HG03520 (cell line): ENCODE results near the gene NKAIN1.
"Not testable (repeated sequence)": the region's sequence is repeated elsewhere in the genome, so short reads cannot be mapped to it uniquely, and the experiment has no call there.

ENCODE experiments used
- ATAC-seq: cut with Tn5 transposase; IDR thresholded peaks from one replicate; pipeline ENCODE4 v1.9.1; 2021; ENCODE audit warnings: mild to moderate bottlenecking, moderate library complexity; ENCODE audit not compliant: unreplicated experiment

NKAIN1 gene

GRCh38 chr1:31155216-31155806 lies 84.4 kb downstream of the NKAIN1 start:
- peak; percentile 55 for ATAC-seq

- ATAC-seq, result peak; percentile 22
Observed at GRCh38 chr1:31154632-31155215, 85.0 kb downstream of the NKAIN1 start.

GRCh38 chr1:31154000-31154631 lies 85.6 kb downstream of the NKAIN1 start:
- no peak for ATAC-seq

DNA sequence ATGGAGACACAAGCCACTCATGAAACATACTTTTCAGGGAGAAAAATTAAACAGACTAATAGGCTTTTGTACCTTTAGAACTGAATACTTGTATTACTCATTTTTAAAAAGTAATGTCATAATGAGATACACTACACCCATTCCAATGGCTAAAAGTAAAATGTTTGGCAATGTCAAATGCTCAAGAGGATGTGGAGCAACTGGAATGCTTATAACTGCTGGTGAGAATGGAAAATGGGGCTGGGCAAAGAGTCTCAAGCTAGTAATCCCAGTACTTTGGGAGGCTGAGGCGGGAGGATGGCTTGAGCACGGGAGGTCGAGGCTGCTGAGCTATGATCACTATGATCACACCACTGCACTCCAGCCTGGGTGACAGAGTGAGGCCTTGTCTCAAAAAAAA lies 86.3 kb downstream of the NKAIN1 start:
- no peak for ATAC-seq

GRCh38 chr1:31152181-31152795 lies 87.4 kb downstream of the NKAIN1 start:
- no peak for ATAC-seq

GRCh38 chr1:31151402-31151801 lies 88.3 kb downstream of the NKAIN1 start:
- ATAC-seq, result no peak

- ATAC-seq, result no peak
Observed at GRCh38 chr1:31148409-31148808, 91.3 kb downstream of the NKAIN1 start.

- ATAC-seq, result no peak
Observed at GRCh38 chr1:31145648-31146047, 94.0 kb downstream of the NKAIN1 start.

DNA sequence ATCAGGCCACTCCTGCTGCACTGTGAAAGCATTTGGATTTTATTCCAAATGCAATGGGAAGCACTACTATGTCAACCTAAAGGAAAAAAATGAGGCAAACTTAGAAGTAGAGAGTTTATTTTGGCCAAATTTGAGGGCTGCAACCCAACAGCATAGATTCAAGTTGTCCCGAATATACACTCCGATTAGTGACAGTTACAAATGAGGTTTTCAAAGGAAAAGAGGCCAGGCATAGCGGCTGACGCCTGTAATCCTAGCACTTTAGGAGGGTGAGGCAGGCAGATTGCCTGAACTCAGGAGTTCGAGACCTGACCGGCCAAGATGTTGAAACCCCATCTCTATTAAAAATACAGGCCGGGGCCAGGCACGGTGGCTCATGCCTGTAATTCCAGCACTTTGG lies 95.2 kb downstream of the NKAIN1 start:
- ATAC-seq, result no peak

GRCh38 chr1:31143455-31143854 lies 96.2 kb downstream of the NKAIN1 start:
- no peak for ATAC-seq

DNA sequence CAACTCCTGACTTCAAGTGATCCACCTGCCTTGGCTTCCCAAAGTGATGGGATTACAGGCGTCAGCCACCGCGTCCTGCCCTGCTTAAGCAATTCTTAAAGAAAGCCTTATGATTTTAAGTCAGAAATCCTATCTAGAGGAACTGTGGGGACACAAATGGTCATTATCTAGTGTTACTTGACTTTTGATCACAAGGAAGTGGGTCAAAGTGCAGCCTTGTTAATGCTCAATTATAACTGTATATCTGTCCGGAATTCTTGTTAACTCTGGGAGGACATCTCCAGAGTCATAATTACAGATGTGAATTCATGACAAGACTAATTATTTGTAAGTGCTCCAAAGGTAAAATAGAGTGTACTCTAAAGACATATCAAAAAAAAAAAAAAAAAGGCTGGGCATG lies 97.3 kb downstream of the NKAIN1 start:
- ATAC-seq, result no peak

DNA sequence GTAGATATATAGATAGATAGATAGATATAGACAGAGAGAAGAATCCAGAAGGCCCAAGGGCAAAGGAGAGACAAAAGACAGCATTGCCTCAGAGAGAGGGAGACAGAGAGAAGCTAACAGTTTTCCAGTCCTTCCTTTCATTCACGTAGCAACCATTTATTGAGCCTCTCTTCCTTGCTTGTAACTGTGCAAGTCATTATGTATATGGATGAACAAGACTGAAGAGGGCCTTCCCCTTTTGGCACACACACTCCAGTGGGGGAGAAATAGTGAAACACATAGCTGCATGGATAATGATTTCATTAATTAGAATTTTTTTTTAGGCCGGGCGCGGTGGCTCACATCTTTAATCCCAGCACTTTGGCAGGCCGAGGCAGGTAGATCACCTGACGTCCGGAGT lies 99.4 kb downstream of the NKAIN1 start:
- no peak for ATAC-seq

- not testable (repeated sequence) for ATAC-seq
Observed at GRCh38 chr1:31138797-31139521, 100.7 kb downstream of the NKAIN1 start.

- ATAC-seq, result not testable (repeated sequence)
Observed at GRCh38 chr1:31137873-31138272, 101.8 kb downstream of the NKAIN1 start.

GRCh38 chr1:31135973-31136600 lies 103.6 kb downstream of the NKAIN1 start:
- ATAC-seq, result no peak

GRCh38 chr1:31133368-31133767 lies 106.3 kb downstream of the NKAIN1 start:
- ATAC-seq, result no peak
